T-cell (primary cell): Measurements from ENCODE around the gene FCER2. TPM values are rescaled to one million over a fixed set of nuclear protein-coding genes. Genes with fewer than 3 reads are reported as not detected.
A peak's percentile ranks its signal among the peaks of the same experiment; 100 is the strongest.
"Not testable (repeated sequence)": the region's sequence is repeated elsewhere in the genome, so short reads cannot be mapped to it uniquely, and the experiment has no call there.

Experiments used
- ATAC-seq, 4 experiments: fragments of 200-7000 bp in 3 of 4; fragments of 150-1000 bp in 1 of 4; cut with Tn5 transposase; replicated peaks in 1 of 4; 1 replicate in 3 of 4; 2 replicates in 1 of 4; pipeline ENCODE4 v1.10.0; 2021; ENCODE audit warnings: moderate library complexity in 3 of 4, mild to moderate bottlenecking in 2 of 4, moderate number of reproducible peaks in 1 of 4
- CTCF ChIA-PET, 2 donors: fragments of 300-600 bp; sonication (Branson Sonifier 250); formaldehyde crosslinking; loops; one replicate each; lab custom pipeline; 2022; ENCODE audit warnings: antibody characterized with exemption in 2 of 2; lab: Charles Lee
- POLR2A ChIA-PET, 2 donors: fragments of 300-600 bp; sonication (Branson Sonifier 250); formaldehyde crosslinking; loops; one replicate each; lab custom pipeline; 2022; ENCODE audit warnings: antibody characterized with exemption in 2 of 2; lab: Charles Lee
- DNase-seq, 35 experiments: peaks; one replicate each; pipeline versions ENCODE4 v3.0.0 to v3.0.0-alpha.2; 2013 to 2023
- H3K27ac ChIP-seq: one replicate; pipeline ENCODE4 v1.5.1; 2013; ENCODE audit warnings: low read length
- H3K27me3 ChIP-seq, 2 experiments: replicated peaks in 1 of 2; 1 replicate in 1 of 2; 2 replicates in 1 of 2; pipeline versions ENCODE4 v1.6.1 to v1.7.0; 2013; ENCODE audit warnings: low read length in 1 of 2, mixed read lengths in 1 of 2; ENCODE audit not compliant: control insufficient read depth in 2 of 2, insufficient read depth in 2 of 2; ENCODE audit errors: extremely low read depth in 1 of 2
- H3K36me3 ChIP-seq, 2 donors: 1 replicate in 1 of 2; 2 replicates in 1 of 2; pipeline versions ENCODE4 v1.6.1 to v1.7.0; 2013; ENCODE audit warnings: low read length in 1 of 2; ENCODE audit not compliant: control insufficient read depth in 2 of 2, insufficient read depth in 1 of 2; ENCODE audit errors: extremely low read depth in 1 of 2
- H3K4me1 ChIP-seq, 2 experiments: 1 replicate in 1 of 2; 2 replicates in 1 of 2; pipeline versions ENCODE4 v1.6.1 to v1.7.0; 2013; ENCODE audit warnings: low read length in 2 of 2, mixed read lengths in 1 of 2; ENCODE audit not compliant: insufficient read depth in 2 of 2, control insufficient read depth in 1 of 2; ENCODE audit errors: extremely low read depth in 1 of 2
- H3K4me3 ChIP-seq, 2 donors: 1 replicate in 1 of 2; 2 replicates in 1 of 2; pipeline versions ENCODE4 v1.5.1 to v1.7.0; 2013; ENCODE audit warnings: mild to moderate bottlenecking in 2 of 2, low read length in 1 of 2, moderate library complexity in 1 of 2; ENCODE audit not compliant: control insufficient read depth in 1 of 2; ENCODE audit errors: extremely low read depth in 1 of 2
- H3K9me3 ChIP-seq: 2 replicates; pipeline ENCODE4 v1.7.0; 2013
- H3K27ac Mint-ChIP-seq, 2 donors: one replicate each; pipeline ENCODE4 v1.8.0; 2020 to 2021; ENCODE audit warnings: mild to moderate bottlenecking in 2 of 2, mixed read lengths in 2 of 2
- H3K27me3 Mint-ChIP-seq, 2 donors: one replicate each; pipeline ENCODE4 v1.8.0; 2021 to 2022; ENCODE audit warnings: mixed read lengths in 2 of 2
- H3K36me3 Mint-ChIP-seq: one replicate; pipeline ENCODE4 v1.8.0; 2021; ENCODE audit warnings: mixed read lengths
- H3K4me1 Mint-ChIP-seq, 3 donors: one replicate each; pipeline ENCODE4 v1.8.0; 2020 to 2022; ENCODE audit warnings: mixed read lengths in 3 of 3, mild to moderate bottlenecking in 1 of 3
- H3K4me3 Mint-ChIP-seq, 3 donors: one replicate each; pipeline ENCODE4 v1.8.0; 2020 to 2022; ENCODE audit warnings: mild to moderate bottlenecking in 3 of 3, mixed read lengths in 3 of 3, moderate library complexity in 3 of 3
- H3K9me3 Mint-ChIP-seq, 3 donors: one replicate each; pipeline ENCODE4 v1.8.0; 2020 to 2022; ENCODE audit warnings: mixed read lengths in 3 of 3
- WGBS: methylation state at CpG from one replicate; pipeline ENCODE4 v1.1.5; 2013; ENCODE audit warnings: missing lambda C conversion rate; ENCODE audit not compliant: insufficient coverage; 5-methylcytosine and 5-hydroxymethylcytosine counted together
- total RNA-seq, 35 experiments: library from RNA in 6 of 35; stranded (reverse) in 6 of 35; fragments of 120-200 nt in 1 of 35; gene quantifications; one replicate each; pipeline versions ENCODE4 v1.2.1 to v1.2.4 and lab custom pipeline; 2013 to 2026

FCER2 gene
- total RNA-seq, 5 donors from 2014 or later (not counting 1 experiment from before 2014, with no cell fraction given): 0.90 to 2.5 (median 1.2) TPM

DNA sequence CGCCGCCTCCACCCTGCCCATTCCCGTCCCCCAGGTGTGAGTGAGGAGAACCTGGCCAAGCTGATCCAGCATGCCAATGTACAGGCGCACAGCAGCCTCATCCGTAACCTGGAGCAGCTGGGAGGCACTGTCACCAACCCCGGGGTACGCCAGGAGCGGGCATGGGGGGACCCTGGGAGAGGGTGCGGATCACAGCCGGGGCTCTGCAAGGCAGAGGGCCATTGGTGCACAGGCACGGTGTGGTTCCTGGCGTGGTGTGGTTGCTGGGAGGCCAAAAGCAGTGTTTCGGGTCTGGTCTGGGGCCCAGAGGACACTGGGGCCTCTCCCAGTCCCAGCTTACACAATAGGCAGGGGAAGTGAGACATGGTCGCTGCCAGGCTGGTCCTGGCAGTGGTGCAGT, 56.8 kb downstream of the FCER2 start:
- Mint-ChIP-seq H3K9me3 (no peaks in the 10 kb centered on the region), H3K27me3 (no peaks in the 10 kb centered on the region), H3K27ac (no peak overlapping the region), H3K36me3 (peaks cover 7% of the 10 kb centered on the region), H3K4me1 (peaks cover 1 to 3% (median 2%) of the 10 kb centered on the region in 3 donors), H3K4me3 (no peak overlapping the region)
- Histone ChIP-seq H3K36me3 (peaks cover 14 to 37% of the 10 kb centered on the region in 2 donors), H3K9me3 (no peaks in the 10 kb centered on the region), H3K4me3 (no peak overlapping the region), H3K27ac (no peak overlapping the region), H3K4me1 (peaks cover 0 to under 1% of the 10 kb centered on the region in 2 experiments), H3K27me3 (peaks cover 0 to 2% of the 10 kb centered on the region in 2 experiments)
- WGBS: 95% methylated on average over 10 of the region's 14 CpGs
- ChIA-PET POLR2A (no interaction called here), CTCF (no interaction called here)
- ATAC-seq (no peak), DNase-seq (no peak)

DNA sequence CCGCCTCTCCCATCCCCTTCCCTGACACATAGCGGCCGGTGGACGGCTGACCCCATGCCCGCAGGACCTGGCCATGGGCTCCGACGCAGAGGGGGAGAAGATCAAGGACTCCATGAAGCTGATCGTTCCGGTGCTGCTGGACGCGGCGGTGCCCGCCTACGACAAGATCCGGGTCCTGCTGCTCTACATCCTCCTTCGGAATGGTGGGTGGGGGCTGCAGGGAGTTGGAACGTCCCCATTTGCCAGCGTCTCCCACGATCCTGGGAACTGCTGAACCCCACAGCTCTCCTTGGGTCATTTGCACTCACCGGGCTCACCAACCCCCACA, 57.4 kb downstream of the FCER2 start:
- Histone ChIP-seq H3K4me1 (peaks cover 0 to 7% of the 10 kb centered on the region in 2 experiments), H3K36me3 (peaks cover 14 to 38% of the 10 kb centered on the region in 2 donors), H3K9me3 (no peaks in the 10 kb centered on the region), H3K27ac (no peak overlapping the region), H3K27me3 (peaks cover 0 to 2% of the 10 kb centered on the region in 2 experiments), H3K4me3 (no peak overlapping the region)
- peaks cover 14% of the 10 kb centered on the region for H3K36me3 Mint-ChIP-seq
- no peak for DNase-seq
- ChIA-PET CTCF (interaction anchor here in 1 of 2 donors (0.6 kb wide), 1 partner anchor 1437 kb away, joined by 6 read pairs; no protein-coding TSS in a partner anchor), POLR2A (no interaction called here)
- no peak for ATAC-seq
- H3K27ac Mint-ChIP-seq: no peak overlapping the region
- H3K4me3 Mint-ChIP-seq: no peak overlapping the region
- H3K27me3 Mint-ChIP-seq: no peaks in the 10 kb centered on the region
- 98% methylated on average over 12 of the region's 20 CpGs for WGBS
- peaks cover 8 to 10% (median 9%) of the 10 kb centered on the region in 3 donors for H3K4me1 Mint-ChIP-seq
- H3K9me3 Mint-ChIP-seq: no peaks in the 10 kb centered on the region

DNA sequence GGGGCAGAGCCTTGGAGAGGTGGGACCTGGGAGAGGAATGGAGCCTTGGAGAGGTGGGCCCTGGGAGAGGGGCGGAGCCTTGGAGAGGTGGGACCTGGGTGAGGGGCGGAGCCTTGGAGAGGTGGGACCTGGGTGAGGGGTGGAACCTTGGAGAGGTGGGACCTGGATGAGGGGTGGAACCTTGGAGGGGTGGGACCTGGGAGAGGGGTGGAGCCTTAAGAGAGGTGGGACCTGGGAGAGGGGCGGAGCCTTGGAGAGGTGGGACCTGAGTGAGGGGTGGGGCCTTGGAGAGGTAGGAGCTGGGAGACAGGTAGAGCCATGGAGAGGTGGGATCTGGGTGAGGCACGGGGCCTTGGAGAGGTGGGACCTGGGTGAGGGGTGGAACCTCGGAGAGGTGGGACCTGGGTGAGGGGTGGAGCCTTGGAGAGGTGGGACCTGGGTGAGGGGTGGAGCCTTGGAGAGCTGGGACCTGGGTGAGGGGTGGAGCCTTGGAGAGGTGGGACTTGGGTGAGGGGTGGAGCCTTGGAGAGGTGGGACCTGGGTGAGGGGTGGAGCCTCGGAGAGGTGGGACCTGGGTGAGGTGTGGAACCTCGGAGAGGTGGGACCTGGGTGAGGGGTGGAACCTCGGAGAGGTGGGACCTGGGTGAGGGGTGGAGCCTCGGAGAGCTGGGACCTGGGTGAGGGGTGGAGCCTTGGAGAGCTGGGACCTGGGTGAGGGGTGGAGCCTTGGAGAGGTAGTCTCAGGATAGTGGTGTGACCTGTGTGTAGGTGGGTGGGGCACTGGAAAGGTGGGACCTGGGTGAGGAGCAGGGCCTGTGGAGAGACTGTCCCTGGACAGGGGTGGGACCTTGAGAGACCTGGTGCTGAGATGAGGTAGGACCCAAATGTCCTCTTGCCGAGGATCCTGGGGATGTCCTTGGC, 58.0 kb downstream of the FCER2 start:
- ATAC-seq (peak in 1 of 4 experiments; percentile 17), DNase-seq (peak in 3 of 35 experiments; percentile 0 to 45 (median 20))
- H3K27ac ChIP-seq, H3K27me3 ChIP-seq, H3K9me3 ChIP-seq, H3K9me3 Mint-ChIP-seq, POLR2A ChIA-PET, H3K27ac Mint-ChIP-seq, H3K4me3 Mint-ChIP-seq, H3K27me3 Mint-ChIP-seq, H3K4me3 ChIP-seq: not testable (repeated sequence)
- CTCF ChIA-PET: interaction anchor here in 1 of 2 donors (0.6 kb wide), 1 partner anchor 1436 kb away, joined by 6 read pairs; no protein-coding TSS in a partner anchor
- peaks cover 14 to 16% (median 15%) of the 10 kb centered on the region in 3 donors for H3K4me1 Mint-ChIP-seq
- Histone ChIP-seq H3K36me3 (peaks cover 14 to 39% of the 10 kb centered on the region in 2 donors), H3K4me1 (peaks cover 0 to 13% of the 10 kb centered on the region in 2 experiments)
- 87% methylated on average over 9 of the region's 10 CpGs for WGBS
- peaks cover 16% of the 10 kb centered on the region for H3K36me3 Mint-ChIP-seq

DNA sequence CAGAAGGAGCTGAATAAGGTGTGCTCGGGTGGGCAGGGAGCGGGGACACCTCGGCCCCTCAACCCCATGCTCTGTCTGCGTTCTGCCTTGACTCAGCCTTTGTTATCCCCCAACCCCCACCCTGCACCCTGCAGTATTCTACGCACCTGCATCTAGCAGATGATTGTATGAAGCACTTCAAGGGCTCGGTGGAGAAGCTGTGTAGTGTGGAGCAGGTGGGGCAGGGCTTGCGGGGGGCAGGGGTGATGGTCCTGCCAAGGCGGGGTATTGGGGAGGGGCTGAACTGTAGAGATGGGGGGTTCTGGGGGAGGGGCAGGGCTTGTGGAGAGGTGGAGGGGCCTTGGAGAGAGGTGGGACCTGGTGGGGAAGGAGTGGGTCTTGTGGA, 58.9 kb downstream of the FCER2 start:
- Mint-ChIP-seq H3K4me1 (peaks cover 19 to 22% (median 21%) of the 10 kb centered on the region in 3 donors), H3K27me3 (no peaks in the 10 kb centered on the region), H3K9me3 (no peaks in the 10 kb centered on the region), H3K36me3 (peaks cover 17% of the 10 kb centered on the region), H3K27ac (no peak overlapping the region), H3K4me3 (no peak overlapping the region)
- no peak for DNase-seq
- H3K4me3 ChIP-seq: no peak overlapping the region
- ChIA-PET CTCF (no interaction called here), POLR2A (no interaction called here)
- H3K27ac ChIP-seq: no peak overlapping the region
- peaks cover 0 to 20% of the 10 kb centered on the region in 2 experiments for H3K4me1 ChIP-seq
- peaks cover 0 to 2% of the 10 kb centered on the region in 2 experiments for H3K27me3 ChIP-seq
- no peak for ATAC-seq
- WGBS: 83% methylated on average over 2 of the region's 8 CpGs
- H3K36me3 ChIP-seq: peaks cover 14 to 39% of the 10 kb centered on the region in 2 donors
- H3K9me3 ChIP-seq: no peaks in the 10 kb centered on the region

DNA sequence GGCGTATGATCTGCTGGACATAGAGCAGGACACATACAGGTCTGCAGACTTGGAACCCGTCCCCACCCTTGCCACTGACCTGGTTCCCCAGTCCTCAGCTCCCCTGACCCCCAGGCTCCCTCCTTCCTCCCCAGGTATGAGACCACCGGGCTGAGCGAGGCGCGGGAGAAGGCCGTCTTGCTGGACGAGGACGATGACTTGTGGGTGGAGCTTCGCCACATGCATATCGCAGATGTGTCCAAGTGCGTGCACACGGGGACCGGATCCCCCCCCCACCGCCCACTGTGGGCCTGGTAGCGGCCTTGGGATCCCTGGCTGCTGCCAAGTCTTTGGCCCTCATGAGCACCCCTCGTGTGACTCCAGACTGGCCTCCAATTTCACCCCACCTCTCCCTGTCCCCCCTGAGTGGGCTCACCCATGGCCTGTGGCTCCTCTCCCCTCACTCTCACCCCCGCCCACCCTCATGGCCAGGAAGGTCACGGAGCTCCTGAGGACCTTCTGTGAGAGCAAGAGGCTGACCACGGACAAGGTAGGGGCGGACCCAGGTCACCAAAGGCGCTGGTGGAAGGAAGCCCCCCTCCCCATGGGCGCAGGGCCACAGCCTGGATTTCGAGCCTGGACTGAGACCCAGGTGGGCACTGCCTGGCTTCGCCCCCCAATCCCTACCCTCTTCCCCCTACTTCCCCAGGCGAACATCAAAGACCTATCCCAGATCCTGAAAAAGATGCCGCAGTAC, 59.5 kb downstream of the FCER2 start:
- H3K4me1 ChIP-seq: peaks cover 0 to 26% of the 10 kb centered on the region in 2 experiments
- no peaks in the 10 kb centered on the region for H3K9me3 ChIP-seq
- Mint-ChIP-seq H3K27me3 (no peaks in the 10 kb centered on the region), H3K4me1 (peaks cover 22 to 27% (median 23%) of the 10 kb centered on the region in 3 donors), H3K27ac (no peak overlapping the region), H3K36me3 (peaks cover 17% of the 10 kb centered on the region), H3K9me3 (no peaks in the 10 kb centered on the region), H3K4me3 (no peak overlapping the region)
- no peak for ATAC-seq
- H3K36me3 ChIP-seq: peaks cover 13 to 37% of the 10 kb centered on the region in 2 donors
- WGBS: 94% methylated on average over 23 of the region's 27 CpGs
- no peak overlapping the region for H3K27ac ChIP-seq
- ChIA-PET CTCF (no interaction called here), POLR2A (no interaction called here)
- peaks cover 0 to 2% of the 10 kb centered on the region in 2 experiments for H3K27me3 ChIP-seq
- DNase-seq: no peak
- H3K4me3 ChIP-seq: no peak overlapping the region
